ACHN (cell line): Measurements from ENCODE around the gene EFNB2.
A peak's percentile ranks its signal among the peaks of the same experiment; 100 is the strongest.

Source experiments
- DNase-seq: peaks from one replicate; pipeline ENCODE4 v3.0.0-alpha.2; 2015
- in situ Hi-C: cut with HindIII; loops from 2 replicates; pipeline ENCODE4 v1.10.0; 2017; ENCODE audit warnings: low sequenced_read_pairs, low pct_ligation_motif_present, low pct_unique_long_range_greater_than_20kb

EFNB2 gene

DNA sequence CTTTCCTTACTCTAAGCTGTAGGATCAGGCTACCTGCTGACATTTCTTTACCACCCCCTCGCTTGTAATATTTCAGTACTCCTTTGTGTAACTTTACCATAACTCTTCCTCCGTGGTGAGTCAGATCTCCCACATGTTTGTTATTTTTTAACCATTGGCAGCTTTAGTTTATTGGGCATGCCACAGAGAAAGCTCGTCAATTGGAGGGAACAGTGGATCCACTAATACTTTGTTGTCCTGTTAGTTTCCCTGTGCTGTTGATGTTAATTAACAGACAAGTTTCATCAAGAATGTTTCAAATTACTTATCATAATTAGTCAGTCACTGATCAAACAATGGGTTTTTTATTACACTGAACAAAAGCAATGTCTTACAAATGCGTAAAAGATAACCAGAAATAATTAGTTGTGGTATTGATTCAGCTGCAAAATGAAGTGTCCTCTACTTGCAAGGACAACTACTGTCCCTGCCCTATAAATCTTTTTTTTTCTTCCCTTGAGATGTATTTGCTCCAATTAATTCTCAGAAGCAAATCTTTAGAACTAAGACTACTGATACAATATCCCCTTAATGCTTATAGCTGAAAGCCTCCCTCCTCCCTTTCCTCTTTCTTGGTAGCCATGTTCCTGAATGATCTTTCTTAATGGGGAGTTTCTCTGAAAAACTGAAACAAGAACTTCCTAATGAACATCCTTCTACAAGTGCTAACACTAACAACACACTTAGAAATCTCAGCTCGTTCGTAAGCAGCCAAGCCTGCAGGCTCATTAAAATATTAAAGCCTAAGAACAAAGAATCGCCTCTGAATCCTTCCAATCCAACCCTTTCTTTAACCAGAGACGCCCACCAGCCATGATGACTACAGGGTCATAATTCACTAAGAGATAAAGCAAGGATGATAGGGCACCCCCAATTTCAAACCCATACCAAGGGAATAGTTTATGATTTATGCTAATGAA is 22.2 kb downstream of the EFNB2 start:
- peak; percentile 41 for DNase-seq
- in situ Hi-C loops = no loop called here

DNA sequence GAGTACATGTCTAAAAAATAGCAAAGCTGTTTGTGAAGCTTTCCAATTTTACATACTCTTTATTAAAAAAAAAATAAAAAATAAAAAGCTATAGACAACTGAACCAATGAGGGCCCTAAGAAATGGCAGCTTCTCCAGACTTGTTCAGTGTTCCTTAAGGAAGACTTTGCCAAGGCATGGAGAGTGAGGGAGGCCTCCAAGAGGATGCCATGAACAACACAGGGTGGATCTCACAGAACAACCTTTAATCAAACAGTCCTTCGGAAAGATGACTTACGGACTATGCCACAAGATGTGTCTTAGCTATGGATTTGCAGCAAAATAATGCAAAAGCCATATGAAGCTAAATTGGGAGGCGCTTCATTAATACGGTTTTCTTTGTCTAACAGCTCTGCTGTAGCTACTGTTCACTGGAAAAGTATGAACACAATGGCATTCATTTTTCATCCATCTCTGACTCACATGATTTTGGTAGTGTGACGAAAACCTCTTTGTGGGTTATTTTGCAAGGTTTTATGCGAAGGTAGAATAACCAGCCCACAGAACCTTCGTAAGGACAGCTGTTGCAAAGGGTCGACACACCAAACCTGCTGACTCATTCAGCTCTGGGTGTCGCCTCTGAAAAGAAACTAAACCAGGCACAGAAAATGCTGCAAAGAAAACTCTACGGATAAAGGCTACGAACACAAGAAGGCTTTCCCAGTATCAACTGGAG is 27.7 kb downstream of the EFNB2 start:
- in situ Hi-C loops = no loop called here
- DNase-seq = peak; percentile 6

DNA sequence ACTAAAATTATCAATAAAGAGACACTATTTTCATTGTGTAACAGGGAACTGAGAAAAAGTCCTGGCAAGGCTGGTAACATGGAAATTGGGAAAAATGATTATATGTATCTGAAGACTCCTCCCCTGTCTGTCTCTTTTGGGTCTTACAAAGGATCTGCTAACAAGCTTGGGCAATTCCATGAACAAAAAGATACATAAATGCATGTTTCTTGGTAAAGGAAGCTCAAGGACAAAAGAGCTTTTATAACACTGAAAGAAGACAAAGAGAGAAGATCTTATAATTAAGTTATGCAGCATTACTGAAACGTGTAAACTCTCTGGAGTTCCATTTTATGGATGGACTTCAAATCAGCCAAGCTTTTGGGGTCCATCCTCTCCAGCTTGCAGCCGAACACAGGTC is 29.2 kb downstream of the EFNB2 start:
- in situ Hi-C loops = no loop called here

DNA sequence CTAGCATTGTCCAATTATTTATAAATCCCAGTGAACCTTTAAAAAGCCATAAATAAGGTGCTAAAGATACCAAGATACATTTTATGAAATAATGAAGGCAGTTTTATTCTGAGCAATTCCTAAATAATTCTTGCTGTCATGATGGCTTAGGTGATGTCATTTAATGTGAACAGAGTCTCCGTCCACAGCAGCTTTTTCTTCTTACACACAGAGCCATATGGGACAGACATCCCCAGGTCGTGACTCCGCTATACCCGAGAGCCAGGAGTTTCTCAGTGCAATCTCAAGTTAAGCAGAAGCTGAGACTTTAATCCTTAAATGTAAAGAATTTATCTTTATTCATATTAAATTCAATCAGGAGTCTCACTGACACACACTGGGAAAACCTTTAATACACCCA is 29.7 kb downstream of the EFNB2 start:
- in situ Hi-C loops = no loop called here
- no peak for DNase-seq

More for the DNA sequence above, 29.2 kb downstream of the EFNB2 start:
- no peak for DNase-seq

DNA sequence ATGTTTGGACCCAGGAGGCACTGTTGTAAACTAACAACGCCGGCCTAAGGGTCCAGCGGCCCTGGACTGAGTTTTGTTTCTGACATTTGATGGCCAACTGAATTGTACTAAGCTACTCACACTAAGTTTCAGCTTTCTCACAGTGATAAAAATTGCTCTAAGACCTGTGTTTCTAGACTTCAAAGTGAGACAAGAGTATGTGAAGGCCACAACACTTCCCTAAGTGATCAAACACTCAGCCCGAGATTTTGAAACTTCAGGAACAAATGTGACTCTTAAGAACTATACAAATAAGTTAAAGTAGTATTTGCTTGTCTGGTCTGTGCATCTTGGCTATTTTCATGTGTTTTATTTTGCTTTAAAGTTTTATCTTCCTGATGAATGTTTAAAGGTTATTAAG is 30.2 kb downstream of the EFNB2 start:
- in situ Hi-C loops = no loop called here
- no peak for DNase-seq

DNA sequence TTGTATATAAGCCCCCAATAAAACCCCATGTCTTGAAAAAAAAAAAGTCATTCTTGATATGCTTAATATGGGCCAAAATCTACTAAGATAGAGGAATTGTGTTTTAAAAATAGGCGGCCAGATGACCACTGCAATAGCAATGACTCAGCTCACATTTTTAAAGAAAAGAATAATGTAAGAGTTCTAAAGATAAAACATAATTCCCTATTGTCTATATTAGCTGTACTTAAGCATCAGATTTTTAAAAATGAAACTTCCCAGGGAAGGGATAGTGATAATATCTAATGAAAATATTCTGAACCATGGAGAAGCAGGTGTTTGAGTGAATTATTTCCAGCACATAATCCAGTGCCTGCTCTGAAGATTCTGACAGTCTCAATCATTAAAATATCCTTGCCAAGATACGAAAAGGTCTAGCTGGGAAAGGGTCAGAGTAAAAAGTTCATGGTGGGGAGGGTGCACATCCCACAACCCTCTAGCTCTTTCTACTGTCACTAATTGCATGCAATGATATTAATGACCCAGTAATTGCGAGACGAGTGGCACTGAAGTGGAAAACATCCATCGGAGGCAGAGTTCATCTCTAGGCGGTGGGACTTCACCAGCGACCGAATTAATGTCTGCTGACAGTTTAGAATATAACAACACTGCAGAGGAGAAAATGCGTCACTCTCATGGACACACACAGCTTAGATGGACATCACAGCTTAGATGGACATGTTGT is 31.6 kb downstream of the EFNB2 start:
- no peak for DNase-seq
- in situ Hi-C loops = no loop called here

DNA sequence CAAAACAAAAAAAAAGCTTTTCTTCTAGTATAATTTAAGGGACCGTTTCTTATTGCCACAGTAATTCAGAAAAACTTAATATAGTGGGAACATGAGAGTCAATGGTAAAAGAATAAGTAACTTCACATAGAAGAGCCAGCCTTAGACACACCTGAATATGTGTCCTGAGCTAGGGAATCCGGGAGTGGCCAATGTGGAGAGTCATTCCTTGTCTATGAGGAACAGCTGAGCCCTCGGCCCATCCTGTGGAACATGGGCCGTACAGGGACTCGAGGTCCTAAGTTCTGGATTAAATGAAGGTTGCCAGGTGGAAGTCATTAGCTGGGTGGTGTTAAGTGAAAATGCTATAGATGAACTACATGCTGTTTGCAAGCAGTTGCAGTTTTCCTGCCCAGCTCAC is 32.2 kb downstream of the EFNB2 start:
- in situ Hi-C loops = no loop called here
- no peak for DNase-seq

DNA sequence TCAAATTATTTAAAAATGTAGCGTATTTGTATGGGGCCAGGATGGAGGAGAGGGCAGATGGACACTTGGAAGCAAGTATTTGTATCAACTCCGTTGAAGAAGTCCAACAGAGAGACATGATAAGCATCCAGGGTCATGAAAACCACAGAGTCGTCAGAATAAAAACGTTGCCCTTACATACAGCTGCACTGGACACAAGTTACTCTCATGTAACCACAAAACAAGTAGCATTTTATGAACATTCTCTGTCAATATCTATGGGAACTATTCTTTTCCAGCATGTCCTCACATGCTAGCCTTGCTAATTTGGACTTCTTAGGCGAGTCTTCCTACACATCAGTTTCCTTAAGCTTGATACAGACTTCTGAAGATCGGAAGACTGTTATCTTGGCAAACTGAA is 35.0 kb downstream of the EFNB2 start:
- no peak for DNase-seq

DNA sequence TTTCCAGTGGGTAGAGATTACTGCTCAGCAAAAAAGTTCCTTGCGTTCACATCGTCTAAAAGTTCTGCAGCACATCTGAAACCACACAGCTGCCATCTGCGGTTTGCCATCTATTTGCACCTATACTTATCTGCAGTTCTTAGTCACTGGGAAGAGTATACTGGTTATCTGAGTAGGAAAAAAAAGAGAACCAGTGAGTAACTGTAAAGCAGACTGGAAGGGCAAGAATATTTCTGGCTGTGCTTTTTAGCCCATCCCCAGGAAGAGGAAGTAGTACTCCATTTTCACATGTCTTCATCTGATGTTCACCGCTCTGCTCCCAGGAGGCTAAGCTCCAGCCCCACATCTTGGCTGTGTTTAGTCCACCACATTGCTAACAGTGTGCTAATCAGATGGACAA is 35.6 kb downstream of the EFNB2 start:
- no peak for DNase-seq
- in situ Hi-C loops = no loop called here

More for the DNA sequence above, 35.0 kb downstream of the EFNB2 start:
- in situ Hi-C loops = no loop called here

DNA sequence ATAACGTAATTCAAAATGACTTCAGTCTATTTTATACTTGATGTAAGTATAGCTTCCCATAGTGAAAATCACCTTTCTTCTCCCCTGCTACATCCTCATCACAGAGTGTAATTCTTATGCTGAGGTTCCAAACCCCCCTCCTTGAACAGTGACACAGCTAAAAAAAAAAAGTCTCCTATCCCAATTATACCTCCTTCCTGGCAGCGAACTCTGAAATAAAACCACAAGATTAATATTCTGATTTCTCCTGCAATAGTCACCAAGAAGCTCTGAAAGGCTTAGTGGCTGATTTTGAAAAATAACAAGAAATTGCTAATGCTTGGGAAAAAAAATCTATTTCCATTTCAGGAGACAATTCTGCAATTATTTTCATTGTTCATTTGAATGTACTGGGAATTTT is 36.3 kb downstream of the EFNB2 start:
- in situ Hi-C loops = no loop called here
- no peak for DNase-seq

DNA sequence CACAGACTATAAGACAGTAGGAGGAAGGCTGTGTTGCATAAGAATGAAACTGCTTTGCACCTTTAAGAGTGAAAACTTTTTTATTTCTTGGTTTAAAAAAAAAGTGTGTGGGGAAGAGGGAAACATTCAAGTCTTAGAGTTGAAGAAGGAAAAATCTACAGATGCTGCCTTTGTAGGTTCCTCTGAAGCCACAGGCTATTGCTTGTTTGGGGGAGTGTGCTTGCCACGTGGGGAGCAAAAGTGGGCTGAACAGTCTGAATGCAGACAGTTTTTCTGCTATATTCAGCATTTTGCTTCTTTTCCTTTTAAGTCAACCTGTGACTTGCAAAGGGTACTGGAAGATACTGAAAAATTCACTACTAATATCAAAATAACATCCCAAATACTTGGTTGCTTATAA is 36.9 kb downstream of the EFNB2 start:
- DNase-seq = no peak
- in situ Hi-C loops = no loop called here

DNA sequence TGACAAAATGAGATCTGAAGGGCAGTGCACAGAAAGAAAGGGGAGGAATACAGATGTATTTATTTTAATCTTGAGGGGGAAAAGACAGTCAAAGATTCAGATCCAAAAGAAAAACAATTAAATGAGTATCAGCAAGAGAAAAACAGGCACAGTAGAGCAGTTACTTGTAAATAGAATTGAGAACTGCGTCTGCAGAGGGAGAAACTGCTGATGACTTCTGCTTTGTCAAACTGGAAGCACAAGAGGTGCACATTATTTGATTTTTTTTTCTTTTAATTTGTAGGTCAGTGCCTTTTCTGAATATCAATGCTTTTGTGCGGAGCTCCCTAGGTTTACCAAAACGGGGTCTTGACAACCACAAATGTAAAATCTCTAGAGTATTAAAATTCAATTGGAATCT is 37.3 kb downstream of the EFNB2 start:
- no peak for DNase-seq
- in situ Hi-C loops = no loop called here

DNA sequence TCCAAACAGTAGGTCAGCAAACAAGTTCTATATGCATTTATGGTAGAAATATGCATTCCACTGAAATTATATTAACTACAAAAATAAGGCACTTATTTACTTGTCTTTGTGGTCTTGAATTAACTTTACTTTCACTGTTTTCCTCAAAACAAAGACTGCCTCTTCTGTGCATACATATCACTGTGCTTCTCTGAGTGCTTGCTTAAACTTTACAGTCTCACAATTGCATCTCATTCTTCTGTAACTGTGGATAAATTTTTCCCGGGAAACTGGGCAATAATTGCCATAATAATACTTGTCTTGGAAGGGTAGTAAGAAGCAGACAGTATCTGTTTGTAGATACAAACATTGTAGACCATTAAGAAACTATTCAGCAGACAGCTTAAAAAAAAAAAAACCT is 38.4 kb downstream of the EFNB2 start:
- in situ Hi-C loops = no loop called here
- no peak for DNase-seq

DNA sequence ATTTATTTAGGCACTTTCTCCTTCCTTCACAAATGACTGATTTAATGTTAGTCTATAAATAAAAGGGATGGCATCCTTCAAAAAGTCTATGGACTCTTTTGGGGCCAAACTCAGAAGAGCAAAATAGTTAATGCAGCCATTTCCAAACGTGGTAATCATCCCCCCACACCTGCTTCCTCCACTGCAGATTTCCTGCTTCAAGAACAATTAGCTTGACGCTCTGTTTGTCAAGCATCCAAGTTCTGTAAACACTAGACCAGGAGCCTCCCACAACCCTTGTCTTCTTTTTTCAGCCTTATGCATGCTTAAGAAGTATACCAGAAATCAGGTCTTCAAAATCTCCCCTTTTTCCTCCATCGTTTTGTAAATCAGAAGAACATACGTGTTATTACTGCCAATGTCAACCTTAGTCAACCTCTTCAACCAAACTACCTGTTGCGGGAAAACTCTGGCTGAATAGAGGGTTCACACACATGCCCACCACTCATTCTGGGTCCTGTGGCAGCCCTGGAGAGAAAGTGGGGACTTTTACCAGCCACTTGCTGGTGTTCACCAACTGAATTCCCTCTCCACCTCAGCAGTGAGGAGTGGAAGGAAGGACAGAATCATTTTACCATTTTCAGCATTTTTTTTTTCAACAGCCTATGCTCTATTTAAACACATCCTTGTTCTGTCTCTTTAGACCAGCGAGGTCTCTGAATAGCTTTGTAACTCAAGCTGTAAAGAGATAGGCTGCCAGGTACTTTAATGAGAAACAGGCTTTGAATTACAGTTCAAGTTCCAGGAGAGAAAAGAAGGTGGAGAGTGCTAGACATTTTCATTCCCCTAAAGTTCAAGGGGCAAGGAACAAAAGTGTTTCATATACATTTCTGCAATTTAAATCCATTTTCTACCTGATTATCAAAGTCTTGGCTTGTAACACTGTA is 39.1 kb downstream of the EFNB2 start:
- in situ Hi-C loops = no loop called here
- no peak for DNase-seq

DNA sequence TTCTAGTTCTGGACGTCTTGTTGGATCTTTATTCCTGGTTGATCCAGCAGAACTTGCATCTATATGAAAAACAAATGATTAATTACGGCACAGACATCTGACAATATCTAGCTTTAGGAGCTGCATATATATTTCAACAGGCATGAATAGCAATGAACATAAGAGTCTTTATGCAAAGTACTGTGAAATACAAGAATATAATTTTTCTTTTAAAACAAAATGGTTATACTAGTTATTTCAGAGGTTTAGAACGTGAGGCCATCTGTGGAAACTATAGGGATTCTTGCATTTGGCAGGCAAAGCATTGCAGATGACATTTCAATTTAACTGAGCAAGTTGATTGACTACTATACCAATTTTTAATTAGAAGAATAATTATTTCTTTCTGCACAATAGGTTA is 40.5 kb downstream of the EFNB2 start:
- no peak for DNase-seq
- in situ Hi-C loops = no loop called here

DNA sequence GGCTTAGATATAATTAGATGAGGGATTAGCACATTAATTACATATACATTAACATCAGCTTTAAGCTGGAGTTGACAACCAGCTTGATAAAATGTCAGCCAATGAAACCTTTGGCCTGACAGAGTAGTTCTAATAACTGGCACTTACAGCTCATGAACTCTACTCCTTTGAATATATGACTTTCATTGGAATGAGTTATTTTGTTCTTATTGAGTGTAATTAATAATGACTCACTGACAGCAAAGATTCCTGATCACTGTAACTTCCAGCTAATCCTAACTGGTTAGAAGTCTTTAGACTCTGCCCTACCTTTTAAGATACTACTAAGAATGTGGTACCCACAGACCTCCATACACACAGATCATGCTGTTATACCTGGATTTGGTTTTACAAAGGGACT is 41.0 kb downstream of the EFNB2 start:
- DNase-seq = no peak
- in situ Hi-C loops = no loop called here

DNA sequence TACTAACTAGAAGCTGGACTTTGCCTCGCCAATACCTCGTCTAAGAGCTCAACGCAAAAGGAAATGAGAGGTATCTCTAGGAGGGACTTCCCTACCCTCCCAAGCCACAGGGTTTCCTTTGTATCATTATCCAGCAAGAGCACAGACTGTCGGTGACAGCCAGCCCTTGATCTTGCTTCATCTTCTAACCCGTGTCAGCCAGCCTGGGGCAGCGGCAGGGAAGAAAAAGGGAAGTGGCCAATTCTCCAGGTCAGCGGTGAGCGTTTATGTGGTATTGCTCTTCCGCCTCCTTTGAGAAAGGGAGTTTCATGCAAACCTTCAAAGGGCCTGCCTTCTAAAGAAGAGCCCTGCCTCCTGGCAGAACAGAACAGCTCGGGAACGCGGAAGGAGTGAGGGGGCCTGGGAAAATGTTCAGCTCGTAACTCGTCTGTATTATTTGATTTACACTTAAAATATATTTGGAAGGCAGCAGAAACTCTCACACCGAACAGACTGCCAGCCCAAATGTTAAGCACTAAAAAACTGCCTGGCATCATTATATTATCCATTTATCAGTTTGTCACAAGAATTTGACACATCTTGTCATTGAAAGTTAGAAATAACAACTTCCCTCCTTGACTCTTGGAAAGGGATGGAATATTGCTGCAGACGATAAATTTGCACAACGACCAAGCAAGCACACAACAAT is 41.8 kb downstream of the EFNB2 start:
- DNase-seq = no peak
- in situ Hi-C loops = no loop called here
